Keratinocyte (primary cell): Measurements from ENCODE around the gene FEM1B. TPM values are rescaled to one million over a fixed set of nuclear protein-coding genes. Genes with fewer than 3 reads are reported as not detected.

ENCODE experiments used
- DNase-seq: peaks from one replicate; pipeline ENCODE4 v3.0.0-alpha.2; 2011; ENCODE audit warnings: low read depth, missing footprints, low spot score
- FAIRE-seq: peaks from 2 replicates; lab custom pipeline; 2011; peaks lifted over from hg19 to GRCh38; lab: Jason Lieb, UNC
- H2AFZ ChIP-seq: 2 replicates; pipeline ENCODE4 v1.6.0; 2012; ENCODE audit warnings: low read length, control low read depth, inconsistent platforms; ENCODE audit not compliant: control insufficient read depth
- H3K27ac ChIP-seq: 2 replicates; pipeline ENCODE4 v1.5.1; 2011; ENCODE audit warnings: low read length; ENCODE audit not compliant: control insufficient read depth, insufficient read depth
- H3K27me3 ChIP-seq: 3 replicates; pipeline ENCODE4 v1.6.0; 2011; ENCODE audit warnings: low read length; ENCODE audit not compliant: control insufficient read depth, insufficient read depth; ENCODE audit errors: extremely low read depth
- H3K36me3 ChIP-seq, 2 experiments: 2 replicates in 1 of 2; 3 replicates in 1 of 2; pipeline ENCODE4 v1.5.1; 2011; ENCODE audit warnings: low read length in 2 of 2, mild to moderate bottlenecking in 1 of 2; ENCODE audit not compliant: control insufficient read depth in 2 of 2, insufficient read depth in 2 of 2; ENCODE audit errors: extremely low read depth in 1 of 2
- H3K4me1 ChIP-seq: 3 replicates; pipeline ENCODE4 v1.5.1; 2011; ENCODE audit warnings: low read length; ENCODE audit not compliant: control insufficient read depth, insufficient read depth; ENCODE audit errors: extremely low read depth
- H3K4me2 ChIP-seq: 3 replicates; pipeline ENCODE4 v1.6.0; 2011; ENCODE audit warnings: low read depth, low read length; ENCODE audit not compliant: control insufficient read depth, insufficient read depth; ENCODE audit errors: extremely low read depth
- H3K4me3 ChIP-seq, 3 experiments: fragments of 200-600 bp in 1 of 3; sonication (generic) in 1 of 3; 2 replicates in 2 of 3; 3 replicates in 1 of 3; pipeline ENCODE4 v1.5.1; 2011 to 2016; ENCODE audit warnings: low read length in 3 of 3, mild to moderate bottlenecking in 3 of 3, control low read depth in 2 of 3, inconsistent platforms in 1 of 3, low read depth in 1 of 3, mixed read lengths in 1 of 3, mixed run types in 1 of 3, moderate library complexity in 1 of 3; ENCODE audit not compliant: control insufficient read depth in 2 of 3, insufficient read depth in 2 of 3; ENCODE audit errors: extremely low read depth in 1 of 3
- H3K79me2 ChIP-seq: 2 replicates; pipeline ENCODE4 v1.6.0; 2012; ENCODE audit warnings: low read length; ENCODE audit not compliant: control insufficient read depth, insufficient read depth
- H3K9ac ChIP-seq: 3 replicates; pipeline ENCODE4 v1.6.0; 2011; ENCODE audit warnings: low read length; ENCODE audit not compliant: control insufficient read depth, insufficient read depth; ENCODE audit errors: extremely low read depth
- H3K9me1 ChIP-seq: 3 replicates; pipeline ENCODE4 v1.6.0; 2011; ENCODE audit warnings: low read length; ENCODE audit not compliant: control insufficient read depth, insufficient read depth; ENCODE audit errors: extremely low read depth
- H3K9me3 ChIP-seq: 2 replicates; pipeline ENCODE4 v1.5.1; 2012; ENCODE audit warnings: low read depth, low read length; ENCODE audit not compliant: control insufficient read depth
- H4K20me1 ChIP-seq: 3 replicates; pipeline ENCODE4 v1.6.0; 2011; ENCODE audit warnings: low read length; ENCODE audit not compliant: control insufficient read depth, insufficient read depth; ENCODE audit errors: extremely low read depth
- CTCF ChIP-seq, 3 experiments: IDR thresholded peaks in 1 of 3; conservative IDR thresholded peaks in 1 of 3; optimal IDR thresholded peaks in 1 of 3; 2 replicates in 2 of 3; 3 replicates in 1 of 3; pipeline versions ENCODE3 to v1.5.1; 2011; ENCODE audit warnings: low read length in 3 of 3, mild to moderate bottlenecking in 3 of 3, moderate library complexity in 2 of 3, control low read depth in 1 of 3, inconsistent platforms in 1 of 3; ENCODE audit not compliant: insufficient read depth in 2 of 3; ENCODE audit errors: extremely low read depth in 1 of 3
- EZH2 ChIP-seq: IDR thresholded peaks from one replicate; pipeline ENCODE4 v1.6.1; 2012; ENCODE audit warnings: inconsistent platforms, mild to moderate bottlenecking, low read length, moderate library complexity
- dilution Hi-C: fragments of 300-500 bp; cut with MboI; formaldehyde crosslinking; loops from one replicate; pipeline ENCODE4 v1.7.0; 2020; ENCODE audit warnings: low sequenced_read_pairs; ENCODE audit not compliant: extremely low pct_ligation_motif_present
- polyA plus RNA-seq, 5 experiments: library from polyadenylated mRNA; depleted of rRNA in 3 of 5; stranded (reverse) in 3 of 5; stranded (forward) in 1 of 5; unstranded in 1 of 5; fragments of >200 nt; gene quantifications; 1 replicate in 1 of 5; 2 replicates in 3 of 5; 3 replicates in 1 of 5; pipeline versions ENCODE4 v1.2.1 to v1.2.3, GENCODE V29; 2011 to 2012; ENCODE audit warnings: missing spikeins in 2 of 5, low read depth in 1 of 5, low replicate concordance in 1 of 5

FEM1B gene
- polyA plus RNA-seq, 1 donor (not counting 4 experiments of a cell fraction or from before 2014, with no cell fraction given) = 92.6 TPM

DNA sequence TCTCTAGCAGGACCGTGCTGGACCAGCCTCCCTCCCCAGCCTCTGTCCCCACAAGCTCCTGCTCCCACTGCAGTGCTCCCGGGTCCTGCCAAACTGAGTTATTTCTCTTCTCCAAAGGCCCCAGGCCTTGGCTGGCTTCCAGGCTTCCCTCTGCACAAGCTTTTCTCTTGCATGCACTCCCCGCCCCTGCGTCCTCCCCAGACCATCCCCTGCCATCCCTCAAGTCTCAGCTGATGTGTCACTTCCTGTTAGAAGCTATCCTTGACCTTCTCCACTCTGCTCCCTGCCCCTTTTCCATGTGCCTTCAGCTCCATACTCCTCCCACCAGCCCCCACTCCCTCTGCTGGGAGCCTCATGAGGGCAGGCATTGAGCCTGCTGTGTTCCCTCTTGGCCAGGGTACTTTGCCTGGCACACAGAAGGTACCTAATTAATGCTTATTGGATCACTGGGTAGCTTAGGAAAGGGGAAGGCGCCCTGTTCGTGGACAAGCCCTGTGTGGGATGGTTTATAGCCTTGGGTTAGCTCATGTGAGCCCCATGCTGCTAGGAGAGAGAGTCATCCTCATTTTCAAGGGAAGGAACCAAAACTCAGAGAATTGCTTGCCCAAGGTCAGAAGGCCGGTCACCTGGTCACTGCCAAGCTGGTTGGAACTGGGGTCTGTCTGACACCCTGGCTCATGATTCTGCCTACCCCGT, 56.4 kb downstream of the FEM1B start:
- dilution Hi-C loops = no loop called here
- FAIRE-seq = no peak
- no peak overlapping the region for H3K27ac ChIP-seq

GRCh38 chr15:68334661-68335124, 57.1 kb downstream of the FEM1B start:
- no peak overlapping the region for H3K9ac ChIP-seq
- FAIRE-seq = no peak
- no peaks in the 10 kb centered on the region for H3K9me1 ChIP-seq

More for the DNA sequence above, 56.4 kb downstream of the FEM1B start:
- Histone ChIP-seq H3K4me2 (no peak overlapping the region), H3K27me3 (peaks cover 18% of the 10 kb centered on the region), H3K4me3 (no peak overlapping the region), H3K36me3 (no peaks in the 10 kb centered on the region), H2AFZ (no peak overlapping the region), H3K9ac (no peak overlapping the region), H3K9me3 (no peaks in the 10 kb centered on the region), H3K4me1 (peaks cover 5% of the 10 kb centered on the region), H3K79me2 (no peaks in the 10 kb centered on the region), H3K9me1 (no peaks in the 10 kb centered on the region), H4K20me1 (no peaks in the 10 kb centered on the region)
- TF ChIP-seq EZH2 (no peak), CTCF (optimal IDR thresholded peaks at IDR 0.05 in 1 of 3, IDR thresholded peaks at IDR 0.05 in 1 of 3, conservative IDR thresholded peaks at IDR 0.05 in 1 of 3; ENCODE audit: extremely low read depth in 1 of 3, insufficient read depth in 2 of 3, low read length in 3 of 3) (no peak)
- DNase-seq = no peak

More at GRCh38 chr15:68334661-68335124, 57.1 kb downstream of the FEM1B start:
- Histone ChIP-seq H3K4me1 (peaks cover 5% of the 10 kb centered on the region), H4K20me1 (no peaks in the 10 kb centered on the region), H3K27ac (no peak overlapping the region), H3K9me3 (no peaks in the 10 kb centered on the region), H3K36me3 (no peaks in the 10 kb centered on the region), H2AFZ (no peak overlapping the region), H3K4me3 (no peak overlapping the region), H3K79me2 (no peaks in the 10 kb centered on the region), H3K27me3 (peaks cover 12% of the 10 kb centered on the region), H3K4me2 (no peak overlapping the region)
- dilution Hi-C loops = no loop called here
- TF ChIP-seq CTCF (optimal IDR thresholded peaks at IDR 0.05 in 1 of 3, IDR thresholded peaks at IDR 0.05 in 1 of 3, conservative IDR thresholded peaks at IDR 0.05 in 1 of 3; ENCODE audit: extremely low read depth in 1 of 3, insufficient read depth in 2 of 3, low read length in 3 of 3) = no peak
- DNase-seq = no peak
